Cardiac septum (tissue), 1 donor: Measurements from ENCODE around the gene HOXC10. TPM values are rescaled to one million over a fixed set of nuclear protein-coding genes. Genes with fewer than 3 reads are reported as not detected.

Experiments
- DNase-seq: peaks from one replicate; pipeline ENCODE4 v3.0.0-alpha.2; 2020; ENCODE audit warnings: low spot score
- intact Hi-C: fragments of 100-400 bp; cut with DNase I; formaldehyde crosslinking; loops from one replicate; pipeline ENCODE4 v1.14.0; 2022
- microRNA-seq: library from miRNA; unstranded; fragments of <30 nt; microRNA quantifications from one replicate; pipeline ENCODE4 v1.2.0, GENCODE V29; 2020
- total RNA-seq: library from RNA; stranded (reverse); fragmentation: NEBNext Ultra II Directional; extraction: Animal tissue kit (Norgen Biotek cat#: 25700); gene quantifications from one replicate; pipeline ENCODE4 v1.2.1, GENCODE V29; 2021
- donor health status: DM: no; HTN: no; CAD: no.

The HOXC10 gene
- total RNA-seq, 1 donor from 2014 or later = not detected

DNA sequence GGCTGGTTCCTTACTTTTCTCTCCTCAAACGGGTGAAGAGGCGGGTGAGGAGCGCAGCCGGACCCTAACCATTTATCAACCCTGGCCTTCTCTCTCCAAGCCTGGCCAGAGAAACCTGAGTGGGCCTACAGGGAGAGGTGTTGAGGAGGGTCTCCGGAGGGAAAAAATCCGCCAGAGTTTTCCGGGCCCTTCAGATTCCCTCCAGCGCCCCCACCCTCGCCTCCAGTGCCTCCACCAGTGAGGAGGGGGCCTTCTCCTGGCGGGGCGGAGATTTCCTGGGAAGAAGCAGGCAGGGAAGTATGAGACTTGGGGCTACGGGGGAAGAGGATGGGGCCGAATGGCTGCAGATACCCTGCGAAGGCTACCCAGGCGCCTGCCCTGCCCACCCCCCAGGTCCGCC is 46.5 kb downstream of the HOXC10 start:
- DNase-seq = no peak
- intact Hi-C loops = no loop called here

DNA sequence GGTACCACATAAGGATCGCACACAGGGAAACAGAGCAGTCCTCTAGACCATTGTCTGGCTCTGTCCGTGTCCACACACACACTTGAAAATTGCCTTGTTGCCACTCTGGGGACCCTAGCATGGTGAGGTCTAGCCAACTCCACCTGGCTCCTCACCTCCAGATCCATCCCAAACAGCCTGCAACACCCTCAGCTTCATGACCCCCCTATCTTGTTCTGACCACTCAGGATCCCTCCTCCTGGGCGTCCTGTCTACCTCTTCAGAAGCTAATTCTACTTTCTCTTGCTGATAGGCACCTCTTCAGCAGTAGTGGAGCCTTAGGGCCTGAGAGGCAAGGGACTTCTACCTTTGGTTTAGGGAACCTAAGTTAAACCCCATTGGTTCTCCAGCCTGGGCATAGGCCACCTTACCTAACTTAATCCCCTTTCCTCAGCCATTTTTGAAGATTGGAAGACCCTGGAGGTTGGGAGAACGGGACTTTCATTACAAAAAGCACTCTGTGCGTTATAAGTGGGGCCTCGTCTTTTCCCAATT is 47.2 kb downstream of the HOXC10 start:
- intact Hi-C loops = no loop called here
- DNase-seq = no peak

DNA sequence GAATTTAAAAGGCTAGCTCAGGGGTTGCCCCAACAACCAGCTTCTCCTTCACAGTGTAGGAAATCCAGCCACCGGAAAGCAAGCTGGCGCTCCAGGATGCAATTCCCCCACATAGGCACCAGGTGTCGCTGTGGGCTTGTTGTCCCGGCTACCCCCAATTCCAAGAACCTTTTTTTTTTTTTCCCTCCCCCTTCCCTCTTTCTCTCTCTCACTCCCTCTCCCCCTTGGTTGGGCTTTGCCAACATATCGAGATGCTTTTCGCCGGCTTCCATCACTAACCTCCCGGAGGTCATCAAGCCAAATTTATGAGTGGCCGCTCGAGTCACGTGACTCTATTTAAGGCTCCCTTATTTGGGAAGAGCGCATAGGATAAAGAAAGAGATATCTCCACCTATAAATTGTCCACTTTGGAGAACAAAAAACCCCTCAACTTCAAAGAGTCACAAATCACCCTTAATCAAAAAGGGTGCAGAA is 47.7 kb downstream of the HOXC10 start, which contains the start of gene HOXC5:
HOXC5 (plus strand) TSS at position 424 of the 474 bp plus-strand sequence. CDS start 73 bp downstream, outside the sequence.
- DNase-seq = no peak
- intact Hi-C loops = no loop called here

DNA sequence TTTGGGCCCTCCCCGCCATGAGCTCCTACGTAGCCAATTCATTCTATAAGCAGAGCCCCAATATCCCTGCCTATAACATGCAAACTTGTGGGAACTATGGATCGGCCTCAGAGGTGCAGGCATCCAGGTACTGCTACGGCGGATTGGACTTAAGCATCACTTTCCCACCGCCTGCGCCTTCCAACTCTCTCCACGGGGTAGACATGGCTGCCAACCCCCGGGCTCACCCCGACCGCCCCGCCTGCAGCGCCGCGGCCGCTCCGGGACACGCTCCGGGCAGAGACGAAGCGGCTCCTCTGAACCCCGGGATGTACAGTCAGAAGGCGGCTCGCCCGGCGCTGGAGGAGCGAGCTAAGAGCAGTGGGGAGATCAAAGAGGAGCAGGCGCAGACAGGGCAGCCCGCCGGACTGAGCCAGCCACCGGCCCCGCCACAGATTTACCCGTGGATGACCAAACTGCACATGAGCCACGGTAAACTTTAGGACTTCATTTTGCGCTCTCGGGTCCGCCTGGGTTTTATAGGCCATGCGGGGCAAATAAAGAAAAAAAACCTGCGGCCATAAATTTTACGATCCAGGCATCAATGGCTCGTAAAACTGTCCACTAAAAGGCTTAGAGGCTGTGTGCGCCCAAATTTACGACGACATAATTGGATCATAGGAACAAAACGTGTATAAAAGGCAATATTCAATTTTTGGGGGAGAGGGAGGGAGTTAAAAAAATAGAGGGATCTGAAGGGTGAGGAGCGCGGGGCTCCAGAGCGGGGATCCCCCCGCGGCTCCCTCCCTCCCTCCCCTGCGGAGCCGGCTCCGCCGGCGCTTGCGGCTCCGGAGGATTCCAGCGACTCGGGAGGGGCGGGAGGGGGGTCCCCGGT is 48.4 kb downstream of the HOXC10 start:
- DNase-seq = no peak
- intact Hi-C loops = no loop called here

DNA sequence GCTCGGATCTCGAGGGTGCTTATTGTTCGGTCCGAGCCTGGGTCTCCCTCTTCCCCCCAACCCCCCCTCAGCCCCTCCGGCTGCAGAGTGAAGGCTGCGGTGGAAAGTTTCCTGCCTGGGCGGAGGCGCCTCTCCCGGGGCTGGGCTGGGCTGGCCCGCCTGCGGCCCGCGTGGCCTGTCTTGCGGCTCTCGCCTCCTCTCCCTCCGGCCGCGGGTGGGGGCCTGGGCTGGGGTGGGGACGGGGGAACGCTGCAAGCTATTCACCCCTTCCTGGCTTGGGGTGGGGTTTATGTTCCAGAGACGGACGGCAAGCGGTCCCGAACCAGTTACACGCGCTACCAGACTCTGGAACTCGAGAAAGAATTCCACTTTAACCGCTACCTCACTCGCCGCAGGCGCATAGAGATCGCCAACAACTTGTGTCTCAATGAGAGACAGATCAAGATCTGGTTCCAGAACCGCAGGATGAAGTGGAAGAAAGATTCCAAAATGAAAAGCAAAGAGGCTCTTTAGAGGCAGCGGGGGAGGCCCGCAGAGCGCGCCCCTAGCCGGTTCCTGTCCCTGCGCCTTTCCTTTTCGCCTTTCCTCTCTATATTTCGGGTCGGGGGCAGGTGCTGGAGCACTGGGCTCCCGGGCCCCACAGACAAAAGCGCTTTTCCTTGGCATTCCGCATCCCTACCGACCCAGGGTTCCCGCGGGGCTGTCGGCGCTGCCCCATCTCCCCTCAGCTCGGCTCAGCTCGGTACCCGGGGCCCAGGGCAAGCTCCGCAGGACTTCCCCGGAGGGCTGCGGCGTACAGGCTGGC is 49.2 kb downstream of the HOXC10 start:
- DNase-seq = no peak
- intact Hi-C loops = no loop called here

DNA sequence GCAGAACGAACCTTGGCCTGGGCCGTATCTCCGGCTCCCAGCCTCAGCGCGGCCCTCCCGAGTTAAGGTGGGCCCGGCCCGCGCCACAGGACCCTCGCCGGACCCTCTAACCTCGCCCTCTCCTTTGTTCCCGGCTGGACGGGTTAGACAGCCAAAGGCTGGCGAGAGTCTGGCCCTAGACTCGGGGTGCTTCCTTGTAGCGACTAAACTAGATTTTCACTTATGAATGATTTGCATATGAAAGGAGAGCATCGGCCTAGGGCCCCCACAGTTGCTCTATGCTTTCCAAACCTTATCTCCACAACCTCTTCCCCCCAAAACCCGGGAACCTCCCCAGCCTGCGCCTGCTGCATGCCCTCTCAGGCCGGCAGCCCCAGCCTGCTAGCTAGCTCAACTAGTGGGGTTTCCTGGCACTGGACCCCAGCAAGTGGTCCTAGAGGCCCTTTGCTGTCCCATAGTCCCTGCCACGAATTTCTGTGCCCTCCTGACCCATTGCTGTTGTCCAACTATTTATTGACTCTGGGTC is 49.9 kb downstream of the HOXC10 start:
- no peak for DNase-seq
- intact Hi-C loops = no loop called here

DNA sequence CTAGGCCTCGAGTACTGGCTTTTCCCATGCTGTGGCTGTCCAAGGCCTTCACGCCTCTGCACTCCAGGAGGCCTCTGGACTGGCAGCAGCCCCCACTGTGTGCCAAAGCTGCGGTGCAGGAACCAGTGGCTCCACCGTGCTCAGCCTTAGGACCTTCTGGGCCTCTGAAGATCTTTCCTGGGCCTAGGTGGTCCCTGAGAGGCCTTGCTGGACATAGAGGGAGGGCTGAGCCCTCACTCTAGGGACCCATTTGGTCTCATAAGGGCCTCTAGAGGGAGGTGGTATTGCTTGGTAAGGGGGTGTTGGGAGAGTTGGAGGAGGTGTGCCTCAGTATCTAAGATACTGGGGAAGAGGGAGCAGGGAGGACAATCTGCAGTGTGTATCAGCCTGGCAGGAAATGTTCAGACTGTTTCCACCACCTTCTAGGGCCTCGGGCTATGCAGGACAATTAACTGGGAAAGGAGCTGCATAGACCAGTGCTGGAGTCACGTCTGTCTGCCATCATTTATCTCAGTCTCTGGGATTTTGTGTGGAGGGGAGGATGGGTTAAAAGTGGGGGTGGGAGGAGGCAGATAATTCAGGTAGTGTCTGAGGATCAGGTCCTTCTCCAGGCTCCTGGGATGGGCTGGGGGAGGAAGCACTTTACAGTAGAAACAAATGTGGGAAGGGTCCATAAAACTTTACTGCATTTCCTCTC is 50.8 kb downstream of the HOXC10 start:
- DNase-seq = no peak
- intact Hi-C loops = no loop called here

DNA sequence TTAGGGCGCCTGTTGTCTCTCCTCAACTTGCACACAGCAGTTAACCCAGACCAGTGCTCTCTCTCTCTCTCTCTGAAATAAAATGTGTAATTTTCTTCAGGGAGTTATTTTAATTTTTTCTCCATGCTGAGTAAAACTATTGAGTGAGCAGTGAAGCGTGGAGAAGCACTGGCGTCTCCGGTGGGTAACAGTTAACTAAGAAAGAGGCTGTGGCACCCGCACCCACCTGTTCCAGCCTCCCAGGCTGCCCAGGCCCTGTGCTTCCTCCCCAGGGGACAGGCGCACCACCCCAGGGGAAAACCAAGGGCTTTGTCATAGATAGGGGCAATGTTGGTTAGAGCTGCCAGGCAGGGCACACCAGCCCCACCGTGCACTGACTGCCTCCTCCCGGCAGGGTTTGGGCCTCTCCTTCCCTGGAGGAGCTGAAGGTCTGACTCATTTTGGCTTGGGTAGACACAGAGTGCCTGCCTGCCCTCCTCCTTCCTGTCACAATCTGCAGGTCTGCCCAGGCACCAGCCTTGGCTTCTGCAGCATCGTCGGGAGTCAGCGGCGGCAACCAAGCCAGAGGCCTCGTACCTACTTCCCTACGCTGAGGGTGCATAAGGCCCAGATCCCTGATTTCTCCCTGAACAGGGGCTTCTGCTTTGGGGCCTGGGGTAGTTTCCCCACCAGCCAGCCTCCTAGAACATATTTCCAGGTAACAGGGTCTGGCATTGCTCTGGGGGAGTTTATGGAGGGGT is 51.8 kb downstream of the HOXC10 start:
- DNase-seq = no peak
- intact Hi-C loops = no loop called here

DNA sequence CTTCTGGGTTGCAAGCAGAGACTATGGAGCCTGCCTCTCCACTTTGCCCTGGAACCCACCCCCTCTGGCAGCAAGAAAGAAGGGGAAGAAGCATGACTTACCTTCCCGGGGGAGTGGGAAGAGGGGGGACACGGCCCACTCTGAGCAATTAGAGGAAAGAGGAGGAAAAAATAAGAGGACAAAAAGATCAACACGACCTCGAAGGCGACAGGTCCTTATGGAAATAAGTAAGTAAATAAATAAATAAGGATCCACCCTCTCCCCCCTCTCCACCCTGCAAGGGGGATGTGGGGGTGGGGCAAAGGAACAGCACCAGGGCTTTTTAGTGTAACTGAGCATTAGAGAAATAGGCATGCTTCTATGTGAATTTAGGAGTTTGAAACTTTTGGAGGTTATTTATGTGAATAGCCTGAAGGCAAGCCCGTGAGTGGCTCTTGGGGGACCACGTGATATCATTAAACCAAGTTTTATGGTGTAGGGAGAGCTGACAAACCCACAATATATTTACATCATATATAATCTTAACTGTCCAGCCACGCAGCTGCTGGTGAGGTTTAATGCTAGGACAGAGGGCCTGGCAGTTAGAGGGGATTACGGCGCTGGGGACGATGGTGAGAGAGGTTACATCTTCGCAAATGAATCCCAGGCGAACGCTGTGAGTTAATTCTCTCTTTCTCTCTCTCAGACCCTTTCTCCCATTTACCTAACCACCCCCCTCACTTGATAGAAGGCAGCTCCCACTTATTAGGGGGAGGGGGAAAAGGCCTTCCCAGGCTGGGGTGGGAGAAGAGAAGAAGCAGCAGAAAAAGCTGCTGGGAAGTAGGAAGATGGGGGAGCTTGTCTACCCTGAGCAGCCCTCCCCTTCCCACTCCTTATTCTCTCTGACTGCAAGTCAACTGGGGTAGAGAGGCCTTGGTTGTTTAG is 52.7 kb downstream of the HOXC10 start:
- DNase-seq = no peak
- intact Hi-C loops = no loop called here

DNA sequence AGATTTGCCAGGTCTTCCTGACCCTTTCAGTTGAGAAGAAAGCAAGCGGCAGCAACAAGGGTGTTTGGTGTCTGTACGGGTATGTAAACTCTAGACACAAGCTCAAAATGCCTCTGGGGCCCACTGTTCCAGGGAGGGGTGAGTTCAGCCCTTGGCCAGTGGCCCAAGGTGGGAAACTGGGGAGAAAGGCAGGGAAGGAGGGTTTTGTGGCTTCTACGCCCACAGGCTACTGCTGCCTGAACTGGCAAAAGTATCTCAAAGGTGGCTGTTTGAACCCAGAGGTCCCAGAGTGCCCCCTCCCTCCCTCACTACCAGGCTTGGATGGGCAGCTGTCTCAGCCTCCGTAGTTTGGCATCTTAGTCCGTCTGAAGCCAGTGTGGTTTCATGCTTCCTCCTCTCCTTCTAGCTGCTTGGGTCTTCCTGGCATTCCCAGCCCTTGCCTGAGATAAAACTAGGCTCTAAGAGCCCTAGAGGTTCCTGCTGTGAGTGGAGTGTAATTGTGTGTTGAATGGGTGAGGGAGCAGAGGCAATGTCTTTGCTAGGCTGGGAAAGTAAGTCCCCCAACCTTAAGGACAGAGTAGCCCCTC is 53.4 kb downstream of the HOXC10 start:
- no peak for DNase-seq
- intact Hi-C loops = no loop called here

DNA sequence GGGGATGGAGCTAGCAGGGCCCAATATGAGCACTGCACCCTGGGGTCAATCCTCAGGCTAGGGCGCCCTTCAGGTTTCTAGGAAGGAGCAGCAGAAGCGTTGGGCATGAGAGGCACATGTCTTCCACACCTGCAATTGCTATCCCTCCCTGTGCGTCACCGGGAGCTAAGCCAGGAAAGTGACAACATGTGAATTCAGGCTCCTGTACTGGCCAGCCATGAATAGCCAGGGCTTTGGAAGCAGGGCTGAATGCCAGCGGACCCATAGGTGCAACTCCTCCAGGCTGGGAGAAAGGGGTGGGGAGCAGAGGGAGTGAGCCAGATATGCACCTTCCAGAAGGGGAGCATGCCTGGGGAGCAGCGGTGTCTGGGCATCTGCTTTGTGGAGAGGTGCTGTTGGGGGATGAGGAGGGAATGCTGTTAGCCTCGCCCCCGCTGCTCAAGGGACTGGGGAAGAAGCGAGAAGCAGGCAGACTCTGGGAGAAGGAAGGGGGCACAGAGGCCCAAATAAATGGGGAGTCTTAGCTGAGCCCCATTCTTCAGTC is 54.0 kb downstream of the HOXC10 start:
- intact Hi-C loops = no loop called here
- no peak for DNase-seq

DNA sequence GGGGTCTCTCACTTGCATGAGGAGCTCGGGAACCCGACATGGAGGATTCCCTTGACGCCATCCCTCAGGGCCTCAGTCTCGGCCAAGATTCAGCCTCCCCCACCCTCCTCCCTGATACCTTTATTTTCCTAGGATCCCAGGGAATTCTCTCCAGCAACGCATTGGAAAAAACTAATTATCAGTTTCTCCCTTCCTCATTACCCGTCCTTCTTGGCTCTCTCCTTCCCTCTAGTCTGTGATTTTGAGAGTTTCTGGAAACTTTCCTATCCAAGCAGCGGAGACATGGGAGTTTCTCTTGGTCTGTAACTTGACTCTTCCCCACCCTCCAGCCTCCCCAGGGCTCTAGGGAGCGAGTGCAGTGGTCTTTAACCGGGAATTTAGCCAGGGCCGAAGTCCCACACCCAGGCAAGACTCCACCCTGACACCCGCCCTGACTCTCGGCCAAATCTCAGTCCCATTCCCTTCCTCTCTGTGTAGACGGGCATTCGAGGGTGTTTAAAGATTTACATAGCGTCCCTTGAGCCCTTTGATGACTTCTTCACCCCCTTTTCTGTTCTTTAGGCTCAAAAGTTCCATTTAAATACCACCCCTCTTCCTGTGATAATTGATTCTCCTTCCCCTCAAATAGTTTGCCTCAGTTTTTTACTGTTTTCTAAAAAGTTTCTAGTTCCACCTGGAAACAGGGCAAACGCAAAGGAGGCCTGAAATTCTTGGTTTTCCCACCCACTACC is 54.6 kb downstream of the HOXC10 start:
- intact Hi-C loops = no loop called here
- no peak for DNase-seq

Small RNA genes lying within 50 kb of the gene (microRNA-seq; reads per million reads assigned to microRNA genes)
- gene MIR196A2 (1.8 reads per million), gene MIR615 (3.1 reads per million)

Other genes starting within 250 kb of the HOXC10 start
- gene CISTR, start 233.2 kb upstream of the HOXC10 start, total RNA-seq = 0.75 TPM
- gene HOXC13, start 46.3 kb upstream of the HOXC10 start, total RNA-seq = not detected
- gene HOXC12, start 30.2 kb upstream of the HOXC10 start, total RNA-seq = not detected
- not detected for gene HOXC11, start 12.0 kb upstream of the HOXC10 start, total RNA-seq
- gene HOTAIR, start 10.2 kb upstream of the HOXC10 start, total RNA-seq = not detected
- gene HOXC9, start 15.0 kb downstream of the HOXC10 start, total RNA-seq = not detected
- gene HOXC8, start 23.8 kb downstream of the HOXC10 start, total RNA-seq = not detected
- 0.43 TPM for gene HOXC6, start 43.3 kb downstream of the HOXC10 start, total RNA-seq
- not detected for gene HOXC5, start 47.9 kb downstream of the HOXC10 start, total RNA-seq
- not detected for gene HOXC4, start 68.7 kb downstream of the HOXC10 start, total RNA-seq
- gene SMUG1, start 203.8 kb downstream of the HOXC10 start, total RNA-seq = 15.3 TPM